PC-9 (cell line): ENCODE results near the gene CECR2. TPM values are rescaled to one million over a fixed set of nuclear protein-coding genes. Genes with fewer than 3 reads are reported as not detected.

ENCODE experiments used
- BruUV-seq: library from RNA; stranded (reverse); fragments of 400-500 nt; replicated peaks from 2 replicates; lab custom pipeline; 2021; lab: Mats Ljungman, UMichigan
- CTCF ChIA-PET: fragments of 300-600 bp; sonication (Branson Sonifier 250); formaldehyde crosslinking; loops from one replicate; lab custom pipeline; 2022; ENCODE audit warnings: antibody characterized with exemption; lab: Charles Lee
- POLR2A ChIA-PET: fragments of 300-600 bp; sonication (Branson Sonifier 250); formaldehyde crosslinking; loops from one replicate; lab custom pipeline; 2022; ENCODE audit warnings: antibody characterized with exemption; ENCODE audit not compliant: unreplicated experiment; lab: Charles Lee
- DNase-seq, 2 experiments: peaks; one replicate each; pipeline versions ENCODE4 v3.0.0 to v3.0.0-alpha.2; 2015 to 2022; ENCODE audit warnings: mixed read lengths in 1 of 2
- H2AFZ ChIP-seq: fragments of 200-600 bp; sonication (generic); 2 replicates; pipeline ENCODE4 v1.8.1; 2017; ENCODE audit warnings: antibody characterized with exemption
- H3F3A ChIP-seq: fragments of 200-600 bp; sonication (generic); 2 replicates; pipeline ENCODE4 v1.8.1; 2017; ENCODE audit warnings: antibody characterized with exemption, mild to moderate bottlenecking, low read depth; ENCODE audit not compliant: insufficient read depth
- H3K27ac ChIP-seq: fragments of 200-600 bp; sonication (generic); 2 replicates; pipeline ENCODE4 v1.6.1; 2016; ENCODE audit warnings: mixed run types
- H3K27me3 ChIP-seq: fragments of 200-600 bp; sonication (generic); 2 replicates; pipeline ENCODE4 v1.6.1; 2016; ENCODE audit warnings: low read depth, mixed run types; ENCODE audit not compliant: insufficient read depth
- H3K36me3 ChIP-seq: fragments of 200-600 bp; sonication (generic); 2 replicates; pipeline ENCODE4 v1.6.1; 2016; ENCODE audit warnings: low read depth, mixed run types
- H3K4me1 ChIP-seq: fragments of 200-600 bp; sonication (generic); replicated peaks from 2 replicates; pipeline ENCODE4 v1.6.1; 2016; ENCODE audit warnings: mixed run types; ENCODE audit not compliant: insufficient read depth
- H3K4me2 ChIP-seq: fragments of 200-600 bp; sonication (generic); 2 replicates; pipeline ENCODE4 v1.6.1; 2017; ENCODE audit warnings: mixed run types
- H3K4me3 ChIP-seq: fragments of 200-600 bp; sonication (generic); 2 replicates; pipeline ENCODE4 v1.6.1; 2016; ENCODE audit warnings: mixed run types
- H3K79me2 ChIP-seq: fragments of 200-600 bp; sonication (generic); 2 replicates; pipeline ENCODE4 v1.6.1; 2017; ENCODE audit warnings: low read depth, mixed run types
- H3K9me2 ChIP-seq: fragments of 200-600 bp; sonication (generic); 2 replicates; pipeline ENCODE4 v1.8.1; 2017; ENCODE audit warnings: mild to moderate bottlenecking; ENCODE audit not compliant: insufficient read depth
- H3K9me3 ChIP-seq: fragments of 200-600 bp; sonication (generic); 2 replicates; pipeline ENCODE4 v1.8.1; 2016; ENCODE audit warnings: low read depth; ENCODE audit not compliant: insufficient read depth
- H4K20me1 ChIP-seq: fragments of 200-600 bp; sonication (generic); 2 replicates; pipeline ENCODE4 v1.8.1; 2017; ENCODE audit not compliant: insufficient read depth
- EZH2 ChIP-seq: fragments of 200-600 bp; sonication (generic); IDR thresholded peaks from 2 replicates; pipeline ENCODE4 v1.8.0; 2017; ENCODE audit warnings: antibody characterized with exemption, low read depth
- intact Hi-C: fragments of 100-400 bp; cut with micrococcal nuclease; formaldehyde crosslinking; loops from one replicate; pipeline ENCODE4 v1.10.0; 2022; ENCODE audit not compliant: unreplicated experiment
- total RNA-seq: library from RNA; stranded (reverse); gene quantifications from 2 replicates; pipeline ENCODE4 v1.2.3, GENCODE V29; 2021
- TF ChIP-seq, protein P1 (sequence below): fragments of 200-600 bp; sonication (generic); conservative IDR thresholded peaks from 2 replicates; pipeline ENCODE4 v1.6.1; 2017; ENCODE audit warnings: mixed run types, antibody characterized with exemption, mild to moderate bottlenecking, moderate library complexity

CECR2 gene
- total RNA-seq, 1 experiment from 2014 or later: not detected

DNA sequence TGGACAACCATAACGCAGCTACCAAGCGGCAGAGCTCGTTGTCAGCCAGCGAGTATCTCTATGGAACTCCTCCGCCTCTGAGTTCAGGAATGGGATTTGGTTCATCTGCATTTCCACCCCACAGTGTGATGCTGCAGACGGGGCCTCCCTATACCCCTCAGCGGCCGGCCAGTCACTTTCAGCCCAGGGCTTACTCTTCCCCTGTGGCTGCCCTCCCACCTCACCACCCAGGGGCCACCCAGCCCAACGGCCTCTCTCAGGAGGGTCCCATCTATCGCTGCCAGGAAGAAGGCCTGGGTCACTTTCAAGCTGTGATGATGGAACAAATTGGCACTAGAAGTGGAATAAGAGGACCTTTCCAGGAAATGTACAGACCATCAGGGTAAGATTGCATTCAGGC lies 179.9 kb downstream of the CECR2 start:
- Histone ChIP-seq H4K20me1 (no peaks in the 10 kb centered on the region), H3K36me3 (no peaks in the 10 kb centered on the region), H3F3A (no peaks in the 10 kb centered on the region), H3K4me2 (no peak overlapping the region), H3K27me3 (no peaks in the 10 kb centered on the region), H3K4me3 (no peak overlapping the region), H3K79me2 (no peaks in the 10 kb centered on the region), H3K27ac (no peak overlapping the region), H3K9me3 (no peaks in the 10 kb centered on the region), H3K9me2 (no peaks in the 10 kb centered on the region), H2AFZ (no peak overlapping the region), H3K4me1 (no peaks in the 10 kb centered on the region)
- DNase-seq: no peak
- CTCF ChIA-PET: no interaction called here
- BruUV-seq: no TSS peak
- POLR2A ChIA-PET: no interaction called here
- intact Hi-C loops: no loop called here
- TF ChIP-seq, protein P1, sequence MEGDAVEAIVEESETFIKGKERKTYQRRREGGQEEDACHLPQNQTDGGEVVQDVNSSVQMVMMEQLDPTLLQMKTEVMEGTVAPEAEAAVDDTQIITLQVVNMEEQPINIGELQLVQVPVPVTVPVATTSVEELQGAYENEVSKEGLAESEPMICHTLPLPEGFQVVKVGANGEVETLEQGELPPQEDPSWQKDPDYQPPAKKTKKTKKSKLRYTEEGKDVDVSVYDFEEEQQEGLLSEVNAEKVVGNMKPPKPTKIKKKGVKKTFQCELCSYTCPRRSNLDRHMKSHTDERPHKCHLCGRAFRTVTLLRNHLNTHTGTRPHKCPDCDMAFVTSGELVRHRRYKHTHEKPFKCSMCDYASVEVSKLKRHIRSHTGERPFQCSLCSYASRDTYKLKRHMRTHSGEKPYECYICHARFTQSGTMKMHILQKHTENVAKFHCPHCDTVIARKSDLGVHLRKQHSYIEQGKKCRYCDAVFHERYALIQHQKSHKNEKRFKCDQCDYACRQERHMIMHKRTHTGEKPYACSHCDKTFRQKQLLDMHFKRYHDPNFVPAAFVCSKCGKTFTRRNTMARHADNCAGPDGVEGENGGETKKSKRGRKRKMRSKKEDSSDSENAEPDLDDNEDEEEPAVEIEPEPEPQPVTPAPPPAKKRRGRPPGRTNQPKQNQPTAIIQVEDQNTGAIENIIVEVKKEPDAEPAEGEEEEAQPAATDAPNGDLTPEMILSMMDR: no peak
- TF ChIP-seq EZH2: no peak

DNA sequence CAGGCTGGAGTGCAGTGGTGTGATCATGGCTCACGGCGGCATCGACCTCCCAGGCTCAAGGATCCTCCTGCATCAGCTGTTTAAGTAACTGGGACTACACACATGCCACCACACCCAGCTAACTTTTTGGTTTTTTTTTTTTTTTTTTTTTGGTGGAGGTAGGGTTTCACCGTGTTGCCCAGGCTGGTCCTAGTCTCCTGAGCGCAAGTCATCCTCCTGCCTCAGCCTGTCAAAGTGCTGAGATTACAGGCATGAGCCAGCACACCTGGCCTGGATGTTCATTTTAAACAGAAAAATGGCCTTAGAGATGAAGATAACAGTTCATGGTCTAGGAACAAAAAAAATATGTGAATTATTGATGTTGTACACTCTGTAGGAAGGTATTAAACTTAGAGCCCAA lies 180.4 kb downstream of the CECR2 start:
- Histone ChIP-seq H3K27ac (no peak overlapping the region), H3F3A (no peaks in the 10 kb centered on the region), H3K4me2 (no peak overlapping the region), H3K36me3 (no peaks in the 10 kb centered on the region), H3K27me3 (no peaks in the 10 kb centered on the region), H3K9me3 (no peaks in the 10 kb centered on the region), H3K9me2 (no peaks in the 10 kb centered on the region), H3K4me1 (no peaks in the 10 kb centered on the region), H3K4me3 (no peak overlapping the region), H2AFZ (no peak overlapping the region), H4K20me1 (no peaks in the 10 kb centered on the region), H3K79me2 (no peaks in the 10 kb centered on the region)
- intact Hi-C loops: no loop called here
- CTCF ChIA-PET: no interaction called here
- POLR2A ChIA-PET: no interaction called here
- no peak for DNase-seq
- TF ChIP-seq, protein P1: no peak
- no peak for TF ChIP-seq EZH2
- BruUV-seq: no TSS peak

DNA sequence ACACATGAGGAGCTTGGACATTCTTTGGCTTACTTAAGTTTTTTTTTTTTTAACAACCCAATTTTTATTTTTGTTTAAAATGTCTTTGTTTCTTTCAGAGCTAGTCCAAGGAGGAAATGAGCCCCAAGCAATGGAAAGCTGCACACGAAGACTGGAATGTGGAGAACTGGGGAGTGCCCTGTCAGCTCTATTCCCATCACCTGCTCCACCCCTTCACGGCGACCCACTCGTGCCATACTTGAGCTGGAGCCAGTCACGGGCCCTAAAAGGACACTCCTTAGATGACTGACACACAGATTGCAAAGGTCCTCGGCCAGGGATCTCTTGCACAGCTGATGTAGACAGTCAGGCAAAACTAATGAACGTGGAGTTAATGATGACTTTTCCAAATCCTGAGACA lies 183.5 kb downstream of the CECR2 start:
- intact Hi-C loops: no loop called here
- Histone ChIP-seq H3K36me3 (no peaks in the 10 kb centered on the region), H3K9me2 (no peaks in the 10 kb centered on the region), H3K4me2 (no peak overlapping the region), H3K9me3 (no peaks in the 10 kb centered on the region), H3K4me3 (no peak overlapping the region), H3F3A (no peaks in the 10 kb centered on the region), H3K27me3 (no peaks in the 10 kb centered on the region), H3K4me1 (no peaks in the 10 kb centered on the region), H3K27ac (no peak overlapping the region), H2AFZ (no peak overlapping the region), H3K79me2 (no peaks in the 10 kb centered on the region), H4K20me1 (no peaks in the 10 kb centered on the region)
- ChIA-PET POLR2A (no interaction called here), CTCF (no interaction called here)
- BruUV-seq: no TSS peak
- no peak for DNase-seq
- no peak for TF ChIP-seq EZH2
- TF ChIP-seq, protein P1: no peak
